ENCODE measurements around the gene MNX1. TPM values are rescaled to one million over a fixed set of nuclear protein-coding genes. Genes with fewer than 3 reads are reported as not detected.

The MNX1 gene
- total RNA-seq, 1 experiment from 2014 or later = 0.37 TPM

GRCh38 chr7:157003756-157004520 is 6.5 kb downstream of the MNX1 start:
- DNase-seq (ENCODE audit: low read depth) = no peak

GRCh38 chr7:157003445-157003755 is 7.1 kb downstream of the MNX1 start:
- DNase-seq (ENCODE audit: low read depth) = no peak

- DNase-seq (ENCODE audit: low read depth) = no peak
Measured at GRCh38 chr7:157002819-157003421, 7.5 kb downstream of the MNX1 start.

DNA sequence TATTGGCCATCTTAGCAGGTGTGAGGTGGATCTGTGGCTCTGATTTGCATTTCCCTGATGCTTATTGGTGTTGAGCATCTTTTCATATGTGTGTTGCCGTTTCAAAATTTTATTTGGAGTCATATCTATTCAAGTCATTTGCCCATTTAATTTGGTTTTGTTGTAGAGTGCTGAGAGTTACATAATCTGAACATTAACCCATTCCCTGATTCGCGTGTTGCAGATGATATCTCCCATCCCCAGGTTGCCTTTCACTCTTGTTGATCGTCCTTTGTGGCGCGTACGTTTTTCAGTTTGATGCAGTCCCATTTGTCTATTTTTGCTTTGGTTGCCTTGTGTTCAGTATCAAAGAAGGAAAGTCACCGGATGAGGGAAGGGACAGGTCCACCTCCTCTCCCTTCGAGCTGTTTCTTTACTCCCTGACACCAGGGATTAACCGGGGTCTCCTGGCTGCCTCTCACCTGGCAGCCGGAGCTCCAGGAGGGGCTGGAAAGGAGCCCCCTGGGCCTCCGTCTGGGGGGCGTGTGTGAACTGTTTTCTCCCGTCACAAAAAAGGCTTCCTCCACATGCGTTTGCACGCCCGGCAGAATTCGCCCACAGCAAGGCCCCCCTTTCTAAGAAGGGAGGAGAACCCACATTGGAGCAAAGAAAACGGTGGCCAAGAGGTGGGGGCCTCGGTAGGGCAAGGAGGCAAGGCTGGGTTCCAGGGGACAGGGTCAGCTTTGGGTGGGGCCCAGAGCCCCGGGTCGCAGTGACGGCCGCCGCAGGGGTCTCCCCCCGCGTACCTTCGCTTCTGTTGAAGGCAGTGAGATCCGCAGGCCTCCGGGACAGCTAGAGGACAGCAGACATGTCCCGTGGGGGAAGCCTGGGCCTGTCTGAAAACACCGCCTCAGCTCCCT is 8.3 kb downstream of the MNX1 start:
- no peak for DNase-seq (ENCODE audit: low read depth)

GRCh38 chr7:157000741-157001653 is 9.5 kb downstream of the MNX1 start:
- DNase-seq (ENCODE audit: low read depth) = no peak

GRCh38 chr7:156999958-157000726 is 10.3 kb downstream of the MNX1 start:
- DNase-seq (ENCODE audit: low read depth) = no peak

DNA sequence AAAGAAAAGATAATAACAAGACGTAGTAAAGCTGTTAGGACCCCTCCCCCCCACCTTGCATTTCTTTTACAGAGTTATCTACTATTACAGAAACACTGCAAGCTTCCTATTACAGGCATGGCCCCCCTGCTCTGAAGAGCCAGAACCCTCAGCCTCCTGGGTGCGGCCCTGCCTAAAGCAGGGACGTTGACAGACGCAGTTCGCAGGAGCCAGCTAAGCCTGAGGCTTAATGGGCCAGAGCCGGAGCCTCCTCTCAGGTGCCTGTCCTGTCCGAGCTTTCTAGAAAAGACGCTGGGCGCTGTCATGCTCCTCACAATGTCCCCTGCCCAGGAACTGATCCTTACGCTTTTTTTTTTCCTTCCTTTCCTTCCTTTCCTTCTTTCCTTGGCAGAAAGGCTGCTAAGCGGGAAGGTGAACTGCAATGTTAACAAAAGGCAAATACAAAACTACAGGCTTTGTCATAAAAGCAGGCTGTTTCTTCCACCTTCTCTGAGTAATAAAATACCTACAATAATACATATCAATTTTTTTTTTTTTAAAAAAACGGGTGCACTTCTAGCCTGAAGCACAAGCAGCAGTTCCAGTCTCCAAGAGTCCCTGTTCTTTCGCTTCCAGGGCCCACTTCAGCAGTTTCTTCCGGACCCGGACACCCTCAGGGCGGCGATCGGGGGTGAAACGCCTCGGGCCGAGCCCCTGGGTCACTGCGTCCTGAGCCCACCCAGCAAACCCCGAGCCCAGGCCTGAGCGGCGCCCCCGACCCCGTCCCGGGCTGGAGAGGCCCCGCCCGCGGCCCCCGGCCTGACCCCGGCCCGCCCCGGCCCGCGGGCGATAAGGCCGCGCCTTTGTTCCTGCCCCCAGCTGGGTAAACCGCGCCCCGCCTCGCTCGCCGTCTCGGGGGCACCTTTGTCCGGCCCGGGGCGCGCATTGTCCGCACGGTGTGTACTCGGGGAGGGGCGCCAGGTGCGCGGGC is 11.2 kb downstream of the MNX1 start:
- no peak for DNase-seq (ENCODE audit: low read depth)

DNA sequence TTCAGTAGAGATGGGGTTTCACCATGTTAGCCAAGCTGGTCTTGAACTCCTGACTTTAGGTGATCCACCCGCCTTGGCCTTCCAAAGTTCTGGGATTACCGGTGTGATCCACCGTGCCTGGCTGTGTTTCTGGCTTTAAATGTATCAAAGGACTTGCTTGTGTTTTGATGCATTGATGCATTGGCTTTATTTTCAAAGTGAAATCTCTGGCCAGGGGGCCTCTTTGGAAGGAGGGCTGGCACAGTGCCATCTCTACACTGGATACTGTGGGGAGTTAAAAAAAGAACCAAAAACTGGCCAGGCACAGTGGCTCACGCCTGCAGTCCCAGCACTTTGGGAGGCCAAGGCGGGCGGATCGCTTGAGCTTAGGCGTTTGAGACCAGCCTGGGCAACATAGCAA is 16.0 kb downstream of the MNX1 start:
- no peak for DNase-seq (ENCODE audit: low read depth)

DNA sequence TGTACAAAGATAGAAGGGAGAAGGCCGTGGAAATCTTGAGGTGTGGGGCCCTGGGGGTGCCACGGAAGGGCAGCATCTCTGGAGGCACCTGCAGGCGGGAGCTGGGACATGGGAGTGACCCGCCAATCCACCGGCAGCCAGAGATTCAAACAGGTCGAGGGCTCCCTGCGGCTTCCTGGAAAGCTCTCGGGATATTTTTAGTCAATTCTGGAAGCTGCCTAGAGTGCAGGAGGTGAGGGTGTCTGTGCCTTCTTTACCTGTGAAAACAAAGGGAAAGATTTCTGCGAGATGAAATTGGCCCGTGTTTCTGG is 16.6 kb downstream of the MNX1 start:
- no peak for DNase-seq (ENCODE audit: low read depth)

DNA sequence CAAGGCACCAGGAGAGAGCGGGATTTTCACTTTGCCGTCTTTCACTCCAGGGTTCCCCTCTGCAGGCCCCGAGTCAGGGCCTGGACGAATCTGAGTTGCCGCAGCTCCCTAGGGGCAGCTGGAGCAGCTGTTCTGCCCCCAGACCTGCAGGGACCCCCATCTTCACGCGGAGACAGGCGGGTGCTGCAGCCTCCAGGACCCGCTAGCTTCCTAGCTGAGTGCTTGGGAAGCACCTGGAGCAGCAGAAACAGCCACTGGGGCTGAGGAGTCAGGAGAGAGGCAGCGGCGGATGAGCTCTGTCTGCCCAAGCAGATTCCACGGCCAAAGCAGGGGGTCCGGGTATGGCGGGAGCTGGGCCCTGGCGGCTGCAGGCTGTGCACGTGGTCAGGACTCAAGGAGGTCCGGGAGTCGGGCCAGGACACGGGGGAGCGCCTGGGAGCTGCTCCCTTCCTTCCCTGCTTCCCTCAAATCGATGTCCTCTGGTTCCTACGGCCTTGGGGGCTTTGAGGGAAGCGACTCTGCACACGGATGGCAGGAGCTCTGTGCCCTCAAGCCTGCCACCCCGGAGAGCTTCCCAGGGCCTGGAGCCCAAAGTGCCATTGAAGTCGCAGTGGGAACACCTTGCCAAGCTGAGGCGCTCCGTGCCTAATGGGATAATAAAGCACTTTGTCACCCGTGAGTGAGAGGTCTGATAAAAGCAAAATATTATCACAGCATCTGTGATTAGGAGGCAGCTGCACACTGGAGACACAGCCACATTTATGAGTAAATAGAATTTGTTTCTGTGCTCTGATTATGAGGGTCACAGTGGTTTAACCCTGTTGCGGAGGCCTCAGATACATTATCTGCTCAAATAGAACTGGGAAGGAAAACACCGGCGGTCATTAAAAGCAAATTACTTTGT is 17.2 kb downstream of the MNX1 start:
- DNase-seq (ENCODE audit: low read depth) = no peak

- no peak for DNase-seq (ENCODE audit: low read depth)
Measured at GRCh38 chr7:156989766-156990535, 20.5 kb downstream of the MNX1 start.

GRCh38 chr7:156988343-156989185 is 21.9 kb downstream of the MNX1 start:
- DNase-seq (ENCODE audit: low read depth) = no peak

GRCh38 chr7:156986378-156986777 is 24.1 kb downstream of the MNX1 start:
- DNase-seq (ENCODE audit: low read depth) = no peak

GRCh38 chr7:156985101-156985992 is 25.1 kb downstream of the MNX1 start:
- DNase-seq (ENCODE audit: low read depth) = no peak

DNA sequence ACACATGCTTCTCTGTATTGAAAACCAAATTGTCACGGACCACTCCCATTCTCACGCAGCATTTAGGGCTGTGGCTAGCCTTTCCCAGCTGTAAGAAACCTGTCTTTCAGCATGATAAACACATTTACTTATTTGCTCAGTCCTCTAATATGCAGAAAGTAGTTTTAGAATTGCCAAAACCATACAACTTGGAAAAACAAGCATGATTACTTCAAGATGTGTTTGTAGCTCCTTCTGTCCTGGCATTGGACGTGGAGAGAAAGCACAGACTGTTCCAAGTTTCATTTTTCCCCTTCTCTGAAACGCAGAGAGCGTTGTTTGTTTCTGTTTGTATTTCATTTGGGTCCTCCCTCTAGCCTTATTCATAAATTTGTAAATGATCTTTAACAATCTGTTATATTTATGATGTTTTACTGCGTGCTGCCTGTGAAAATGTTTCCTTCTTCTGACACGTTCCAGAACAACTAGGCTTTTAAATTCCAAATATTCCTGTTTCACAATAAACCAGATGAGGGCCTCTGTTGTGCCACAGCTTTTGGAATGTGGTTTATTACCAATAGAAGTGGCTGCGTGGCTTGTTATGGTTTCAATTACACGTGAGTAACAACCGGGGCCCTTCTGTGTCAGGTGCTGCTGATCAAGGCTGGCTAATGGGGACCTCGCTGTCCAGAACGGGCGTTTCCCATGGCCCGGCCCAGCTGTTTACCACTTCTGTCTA is 26.1 kb downstream of the MNX1 start:
- DNase-seq (ENCODE audit: low read depth) = no peak

All from HT1080 (cell line).